ENCODE measurements around the gene ZBTB1.

GRCh38 chr14:64504897-64505794 lies 576 bp downstream of the ZBTB1 start:
- TF ChIP-seq CTCF (IDR thresholded peaks at IDR 0.05) (no peak), POLR2A (IDR thresholded peaks at IDR 0.05) (no peak)

Data from testis (tissue), 2 donors.